ENCODE measurements around the gene C1orf210. TPM values are rescaled to one million over a fixed set of nuclear protein-coding genes. Genes with fewer than 3 reads are reported as not detected.
A peak's percentile ranks its signal among the peaks of the same experiment; 100 is the strongest.

C1orf210 gene
- total RNA-seq, 1 experiment from 2014 or later = 5.9 TPM

DNA sequence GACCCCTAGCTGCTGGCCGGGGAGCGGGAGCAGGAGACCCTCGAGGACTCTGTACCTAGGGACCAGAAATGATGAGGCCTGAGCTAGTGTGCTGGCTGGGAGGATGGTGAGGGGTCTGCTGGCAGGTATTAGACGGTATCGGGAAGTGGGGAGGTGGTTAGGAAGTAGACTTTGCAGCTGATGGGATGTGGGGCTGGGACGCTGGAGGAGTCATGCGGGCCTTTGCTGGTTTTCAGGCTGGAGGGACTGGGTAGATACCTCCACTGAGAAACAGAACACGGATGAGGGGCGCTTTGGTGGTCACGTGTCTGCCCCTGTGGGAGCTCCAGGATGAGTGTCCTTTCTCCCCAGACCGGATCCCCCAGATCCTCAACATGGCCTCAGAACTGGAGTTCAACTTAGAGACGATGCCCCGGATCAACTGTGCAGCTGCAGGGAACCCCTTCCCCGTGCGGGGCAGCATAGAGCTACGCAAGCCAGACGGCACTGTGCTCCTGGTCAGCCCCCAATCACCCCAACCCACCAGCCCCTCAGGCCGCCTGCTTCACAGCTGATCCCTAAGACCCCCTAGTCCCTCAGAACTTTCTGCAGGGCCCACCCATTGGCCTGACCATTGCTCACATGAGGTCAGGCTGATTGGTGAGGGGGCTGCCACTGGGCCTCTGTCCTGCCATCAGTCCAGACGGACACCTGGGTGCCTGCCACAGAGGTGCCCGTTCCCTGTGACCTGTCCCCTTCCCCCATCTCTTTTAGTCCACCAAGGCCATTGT lies 23.4 kb upstream of the C1orf210 start:
- Mint-ChIP-seq H3K27me3 (ENCODE audit: low read depth) (peaks cover 19% of the 10 kb centered on the region), H3K4me1 (peaks cover 6 to 8% of the 10 kb centered on the region in 2 experiments; a peak in 3 of 4 replicates), H3K4me3 (no peak overlapping the region), H3K27ac (peak overlapping the region in 1 of 3 experiments; percentile 73; a peak in 1 of 7 replicates), H3K36me3 (ENCODE audit: insufficient read depth in 1 of 3, low read depth in 3 of 3) (no peaks in the 10 kb centered on the region; a peak in 1 of 7 replicates), H3K9me3 (no peaks in the 10 kb centered on the region)
- no peak overlapping the region for H4K8ac ChIP-seq (replicated peaks; ENCODE audit: insufficient read length, low read depth, low read length)
- no peak overlapping the region for H3T11ph ChIP-seq (ENCODE audit: low read length)
- no peak overlapping the region for H3K23ac ChIP-seq (ENCODE audit: insufficient read length, low read depth, low read length)
- H3K9me3 ChIP-seq (ENCODE audit: control insufficient read depth, low read depth, low read length) = no peaks in the 10 kb centered on the region
- H2BK120ac ChIP-seq (ENCODE audit: low read depth, low read length, poor library complexity, severe bottlenecking) = no peak overlapping the region
- WGBS (ENCODE audit: extremely low coverage, insufficient read length, low lambda C conversion rate) = no CpG with 5 or more reads among the region's 20 CpGs
- no peak overlapping the region for H3K18ac ChIP-seq (ENCODE audit: insufficient read length, low read depth, low read length)
- no peak overlapping the region for H2BK5ac ChIP-seq (ENCODE audit: insufficient read length, low read length)
- no peak overlapping the region for H4K5ac ChIP-seq (ENCODE audit: insufficient read length, low read depth, low read length)
- no peaks in the 10 kb centered on the region for H3K27me3 ChIP-seq (ENCODE audit: insufficient read depth, low read length)
- H3K23me2 ChIP-seq (ENCODE audit: insufficient read length, low read depth, low read length, poor library complexity, severe bottlenecking) = no peaks in the 10 kb centered on the region
- H4K20me1 ChIP-seq (ENCODE audit: control insufficient read depth, insufficient read depth, insufficient read length) = no peaks in the 10 kb centered on the region
- no peaks in the 10 kb centered on the region for H3K79me2 ChIP-seq (ENCODE audit: insufficient read depth, low read length)
- no peak for TF ChIP-seq CTCF (conservative IDR thresholded peaks at IDR 0.05)
- no peak overlapping the region for H3K4ac ChIP-seq (ENCODE audit: low read depth, low read length)
- H3K27ac ChIP-seq (ENCODE audit: insufficient read length, low read depth, low read length) = no peak overlapping the region
- H3K4me1 ChIP-seq (ENCODE audit: insufficient read depth, low read length) = no peaks in the 10 kb centered on the region
- H3K4me2 ChIP-seq (ENCODE audit: insufficient read depth, insufficient read length, low read length) = no peak overlapping the region
- no peak overlapping the region for H3K56ac ChIP-seq (ENCODE audit: insufficient read length, low read depth, low read length)
- H2BK20ac ChIP-seq (ENCODE audit: low read depth, low read length, poor library complexity, severe bottlenecking) = no peak overlapping the region
- no peak overlapping the region for H2AK5ac ChIP-seq (ENCODE audit: insufficient read length, low read length)
- no peak overlapping the region for H2BK12ac ChIP-seq (ENCODE audit: insufficient read length, low read depth, low read length)
- no peak overlapping the region for H4K91ac ChIP-seq (ENCODE audit: insufficient read length, low read depth, low read length)
- no peak overlapping the region for H3K9ac ChIP-seq (ENCODE audit: extremely low read depth, insufficient read length, low read length)
- H2BK15ac ChIP-seq (ENCODE audit: low read depth, low read length) = no peak overlapping the region
- DNase-seq = no peak
- H3K79me1 ChIP-seq (ENCODE audit: insufficient read depth, low read depth, low read length, poor library complexity, severe bottlenecking) = no peaks in the 10 kb centered on the region
- no peak overlapping the region for H2AFZ ChIP-seq (ENCODE audit: low read length)
- no peak overlapping the region for H3K14ac ChIP-seq (ENCODE audit: insufficient read depth, low read length)

Measured in H9 (cell line).